Endothelial cell of umbilical vein (primary cell): ENCODE data around the gene OTUD5. TPM values are rescaled to one million over a fixed set of nuclear protein-coding genes. Genes with fewer than 3 reads are reported as not detected.

Source experiments
- BruUV-seq: library from RNA; stranded (reverse); fragments of 400-500 nt; replicated peaks from 2 replicates; lab custom pipeline; 2021; lab: Mats Ljungman, UMichigan
- CTCF ChIA-PET: fragments of 300-600, 350-600 bp; sonication (Branson Sonifier 250); formaldehyde crosslinking; loops from one replicate; lab custom pipeline; 2021; ENCODE audit warnings: antibody characterized with exemption, inconsistent platforms; lab: Charles Lee
- POLR2A ChIA-PET: fragments of 300-600, 350-600 bp; sonication (Branson Sonifier 250); formaldehyde crosslinking; loops from one replicate; lab custom pipeline; 2021; ENCODE audit warnings: antibody characterized with exemption, inconsistent platforms; lab: Charles Lee
- DNase-seq: peaks from one replicate; pipeline ENCODE4 v3.0.0-alpha.2; 2011; ENCODE audit warnings: low read depth, low spot score
- FAIRE-seq: peaks from 2 replicates; lab custom pipeline; 2011; peaks lifted over from hg19 to GRCh38; lab: Jason Lieb, UNC
- H2AFZ ChIP-seq: 2 replicates; pipeline ENCODE4 v1.6.0; 2012; ENCODE audit warnings: low read depth, low read length, control low read depth, inconsistent platforms
- H3K27ac ChIP-seq: 2 replicates; pipeline ENCODE4 v1.5.1; 2011; ENCODE audit warnings: low read depth, mild to moderate bottlenecking, control low read depth, low read length, moderate library complexity; ENCODE audit not compliant: insufficient read depth
- H3K27me3 ChIP-seq, 2 experiments: 2 replicates each; pipeline versions ENCODE4 v1.6.0 to v1.6.1; 2011; ENCODE audit warnings: low read length in 2 of 2, mixed read lengths in 1 of 2; ENCODE audit not compliant: control insufficient read depth in 2 of 2, insufficient read depth in 2 of 2
- H3K36me3 ChIP-seq, 2 experiments: 2 replicates in 1 of 2; 3 replicates in 1 of 2; pipeline ENCODE4 v1.5.1; 2011; ENCODE audit warnings: low read length in 2 of 2, mild to moderate bottlenecking in 1 of 2, moderate library complexity in 1 of 2; ENCODE audit not compliant: control insufficient read depth in 2 of 2, insufficient read depth in 2 of 2; ENCODE audit errors: extremely low read depth in 1 of 2
- H3K4me1 ChIP-seq: 3 replicates; pipeline ENCODE4 v1.5.1; 2011; ENCODE audit warnings: mild to moderate bottlenecking, low read length; ENCODE audit not compliant: control insufficient read depth, insufficient read depth; ENCODE audit errors: extremely low read depth
- H3K4me2 ChIP-seq: 2 replicates; pipeline ENCODE4 v1.6.1; 2011; ENCODE audit warnings: low read length, control low read depth, mixed read lengths; ENCODE audit not compliant: insufficient read depth
- H3K4me3 ChIP-seq, 3 experiments: fragments of 200-600 bp in 1 of 3; sonication (generic), shearing (Covaris generic) in 1 of 3; replicated peaks in 1 of 3; 2 replicates each; pipeline ENCODE4 v1.5.1; 2011 to 2016; ENCODE audit warnings: control low read depth in 3 of 3, low read length in 3 of 3, mild to moderate bottlenecking in 2 of 3, inconsistent platforms in 1 of 3, low read depth in 1 of 3, moderate library complexity in 1 of 3; ENCODE audit not compliant: insufficient read depth in 1 of 3
- H3K79me2 ChIP-seq: 2 replicates; pipeline ENCODE4 v1.6.0; 2012; ENCODE audit warnings: low read length, inconsistent platforms; ENCODE audit not compliant: control insufficient read depth, insufficient read depth
- H3K9ac ChIP-seq: replicated peaks from 2 replicates; pipeline ENCODE3; 2011; ENCODE audit warnings: low read length, control low read depth; ENCODE audit not compliant: insufficient read depth; ENCODE audit errors: extremely low read depth
- H3K9me1 ChIP-seq: replicated peaks from 3 replicates; pipeline ENCODE4 v1.6.0; 2011; ENCODE audit warnings: mild to moderate bottlenecking, low read length; ENCODE audit not compliant: control insufficient read depth, insufficient read depth; ENCODE audit errors: extremely low read depth
- H3K9me3 ChIP-seq: replicated peaks from 2 replicates; pipeline ENCODE4 v1.5.1; 2012; ENCODE audit warnings: low read length, inconsistent platforms; ENCODE audit not compliant: control insufficient read depth, insufficient read depth
- H4K20me1 ChIP-seq: replicated peaks from 2 replicates; pipeline ENCODE3; 2011; ENCODE audit warnings: mild to moderate bottlenecking, low read length; ENCODE audit not compliant: control insufficient read depth, insufficient read depth; ENCODE audit errors: extremely low read depth
- CTCF ChIP-seq, 2 donors: IDR thresholded peaks; 1 replicate in 1 of 2; 2 replicates in 1 of 2; pipeline ENCODE4 v1.5.1; 2011; ENCODE audit warnings: low read length in 2 of 2, mild to moderate bottlenecking in 2 of 2, moderate library complexity in 2 of 2, control low read depth in 1 of 2, inconsistent platforms in 1 of 2, low read depth in 1 of 2; ENCODE audit not compliant: insufficient read depth in 1 of 2; ENCODE audit errors: extremely low read depth in 1 of 2
- POLR2AphosphoS5 ChIP-seq: IDR thresholded peaks from 2 replicates; pipeline ENCODE4 v1.6.1; 2012; ENCODE audit warnings: low read depth, mild to moderate bottlenecking, control low read depth, low read length, moderate library complexity; ENCODE audit not compliant: insufficient read depth
- dilution Hi-C: fragments of 300-500 bp; cut with MboI; formaldehyde crosslinking; loops from one replicate; pipeline ENCODE4 v1.15.0; 2019; ENCODE audit warnings: low sequenced_read_pairs; ENCODE audit not compliant: extremely low pct_ligation_motif_present
- intact Hi-C: fragments of 100-400 bp; cut with micrococcal nuclease; formaldehyde crosslinking; loops from one replicate; pipeline ENCODE4 v1.10.0; 2022
- polyA plus RNA-seq, 4 experiments: library from polyadenylated mRNA; depleted of rRNA in 3 of 4; stranded (reverse) in 3 of 4; unstranded in 1 of 4; fragments of >200 nt; gene quantifications; 2 replicates each; pipeline versions ENCODE4 v1.2.1 to v1.2.3, GENCODE V29; 2011 to 2012; ENCODE audit warnings: missing spikeins in 1 of 4
- total RNA-seq: library from RNA; stranded (reverse); gene quantifications from 2 replicates; pipeline ENCODE4 v1.2.3, GENCODE V29; 2021

The OTUD5 gene
- total and polyA plus RNA-seq, 2 donors (not counting 3 experiments of a cell fraction or from before 2014, with no cell fraction given) = 44.3 to 44.6 TPM

GRCh38 chrX:48917139-48918001 is 40.0 kb downstream of the OTUD5 start:
- no peaks in the 10 kb centered on the region for H3K27me3 ChIP-seq
- ChIA-PET POLR2A (no interaction called here), CTCF (interaction anchor here (1.1 kb wide), 1 partner anchor 26 kb away, joined by 3 read pairs; no protein-coding TSS in a partner anchor)
- H4K20me1 ChIP-seq = no peaks in the 10 kb centered on the region
- FAIRE-seq = peak; percentile 98
- peak; percentile 93 for DNase-seq
- no peak overlapping the region for H2AFZ ChIP-seq
- H3K79me2 ChIP-seq = peaks cover 2% of the 10 kb centered on the region
- no peak overlapping the region for H3K4me2 ChIP-seq
- H3K4me1 ChIP-seq = peaks cover 2% of the 10 kb centered on the region
- no peak overlapping the region for H3K4me3 ChIP-seq
- no TSS peak for BruUV-seq
- no peak overlapping the region for H3K27ac ChIP-seq
- intact Hi-C loops = loop anchor here (1.0 to 2.0 kb wide), 3 partner anchors 19 to 286 kb away; partner anchors contain the start of gene TFE3
- H3K9me1 ChIP-seq = no peaks in the 10 kb centered on the region
- TF ChIP-seq CTCF (IDR thresholded peaks at IDR 0.05; ENCODE audit: extremely low read depth in 1 of 2, insufficient read depth in 1 of 2, low read depth in 1 of 2, low read length in 2 of 2) (peak; percentile 91 to 95), POLR2AphosphoS5 (no peak)
- no peaks in the 10 kb centered on the region for H3K36me3 ChIP-seq
- dilution Hi-C loops = no loop called here
- no peak overlapping the region for H3K9ac ChIP-seq
- H3K9me3 ChIP-seq = no peaks in the 10 kb centered on the region
